HepG2 (cell line): ENCODE results near the gene SRC. TPM values are rescaled to one million over a fixed set of nuclear protein-coding genes. Genes with fewer than 3 reads are reported as not detected.

Source experiments
- ARNT ChIP-seq: fragments of 450-650 bp; IDR thresholded peaks from 2 replicates; pipeline ENCODE4 v1.6.1; 2017
- DRAP1 ChIP-seq: IDR thresholded peaks from 2 replicates; pipeline ENCODE4 v1.6.1; 2016; ENCODE audit warnings: missing genetic modification reagents, missing compliant biosample characterization
- FOXK1 ChIP-seq: sonication (generic); formaldehyde crosslinking; IDR thresholded peaks from 2 replicates; pipeline ENCODE4 v1.4.0; 2020; ENCODE audit warnings: low read depth, missing genetic modification reagents, borderline replicate concordance
- GFI1 ChIP-seq: sonication (generic); formaldehyde crosslinking; IDR thresholded peaks from 2 replicates; pipeline ENCODE4 v1.5.0; 2020; ENCODE audit warnings: missing genetic modification reagents, mild to moderate bottlenecking, borderline replicate concordance
- GLI4 ChIP-seq: sonication (generic); formaldehyde crosslinking; IDR thresholded peaks from 2 replicates; pipeline ENCODE4 v1.5.1; 2020; ENCODE audit warnings: missing genetic modification reagents, mild to moderate bottlenecking, moderate library complexity, borderline replicate concordance
- HNRNPUL1 ChIP-seq: fragments of 200-400 bp; formaldehyde crosslinking; IDR thresholded peaks from 2 replicates; pipeline ENCODE4 v1.6.1; 2017; ENCODE audit warnings: low read depth, mild to moderate bottlenecking, low read length, moderate library complexity
- KLF13 ChIP-seq: sonication (generic); formaldehyde crosslinking; IDR thresholded peaks from 2 replicates; pipeline ENCODE4 v1.4.0; 2020; ENCODE audit warnings: mild to moderate bottlenecking, missing genetic modification reagents
- MAFF ChIP-seq: IDR thresholded peaks from 2 replicates; pipeline ENCODE4 v1.6.1; 2011; ENCODE audit warnings: low read depth, low read length, improper control_type of control experiment
- MED13 ChIP-seq: sonication (generic); formaldehyde crosslinking; IDR thresholded peaks from 2 replicates; pipeline ENCODE4 v1.5.0; 2020; ENCODE audit warnings: missing genetic modification reagents
- MZF1 ChIP-seq: sonication (generic); formaldehyde crosslinking; IDR thresholded peaks from 2 replicates; pipeline ENCODE4 v1.8.1; 2023; ENCODE audit warnings: mild to moderate bottlenecking, missing genetic modification reagents, borderline replicate concordance
- NFATC3 ChIP-seq: sonication (generic); formaldehyde crosslinking; IDR thresholded peaks from 2 replicates; pipeline ENCODE4 v1.5.1; 2020; ENCODE audit warnings: mild to moderate bottlenecking, missing genetic modification reagents
- REXO4 ChIP-seq: sonication (generic); formaldehyde crosslinking; IDR thresholded peaks from 2 replicates; pipeline ENCODE4 v1.8.0; 2022; ENCODE audit warnings: missing genetic modification reagents, mild to moderate bottlenecking, borderline replicate concordance
- ZNF230 ChIP-seq: sonication (generic); formaldehyde crosslinking; IDR thresholded peaks from 2 replicates; pipeline ENCODE4 v1.4.0; 2020; ENCODE audit warnings: mild to moderate bottlenecking, missing genetic modification reagents
- ZNF3 ChIP-seq: IDR thresholded peaks from 2 replicates; pipeline ENCODE4 v1.7.0; 2017; ENCODE audit warnings: inconsistent platforms
- ZNF543 ChIP-seq: sonication (generic); formaldehyde crosslinking; IDR thresholded peaks from 2 replicates; pipeline ENCODE4 v1.4.0; 2020; ENCODE audit warnings: mild to moderate bottlenecking, missing genetic modification reagents
- ZSCAN5A ChIP-seq: sonication (generic); formaldehyde crosslinking; IDR thresholded peaks from 2 replicates; pipeline ENCODE4 v1.8.0; 2022; ENCODE audit warnings: mild to moderate bottlenecking, missing genetic modification reagents, borderline replicate concordance
- polyA plus RNA-seq, 8 experiments: library from polyadenylated mRNA; depleted of rRNA in 3 of 8; stranded (reverse) in 7 of 8; unstranded in 1 of 8; fragments of >200 nt; fragmentation: Illumina TruSeq in 4 of 8; extraction: Trizol in 4 of 8; gene quantifications; 2 replicates each; pipeline versions ENCODE4 v1.2.1 to v1.2.3, GENCODE V29; 2011 to 2016; ENCODE audit warnings: low read depth in 4 of 8, missing spikeins in 1 of 8, mixed read lengths in 1 of 8; ENCODE audit not compliant: insufficient read depth in 1 of 8
- total RNA-seq, 5 experiments: library from RNA; depleted of rRNA; stranded (reverse); fragments of >200 nt; fragmentation: Illumina TruSeq; extraction: Trizol; gene quantifications; 2 replicates each; pipeline ENCODE4 v1.2.3, GENCODE V29; 2016; ENCODE audit warnings: low read depth in 1 of 5
- TF ChIP-seq, protein P1 (sequence below), 2 experiments: sonication (generic) in 1 of 2; formaldehyde crosslinking in 1 of 2; IDR thresholded peaks; 2 replicates each; pipeline versions ENCODE4 v1.4.0 to v1.6.1; 2018 to 2020; ENCODE audit warnings: missing genetic modification reagents in 2 of 2, borderline replicate concordance in 1 of 2, low read depth in 1 of 2, mild to moderate bottlenecking in 1 of 2, missing biosample characterization in 1 of 2
- TF ChIP-seq, protein P2 (sequence below): IDR thresholded peaks from 2 replicates; pipeline ENCODE4 v1.6.1; 2016; ENCODE audit warnings: control low read depth
- TF ChIP-seq, protein P3 (sequence below): fragments of 450-650 bp; IDR thresholded peaks from 2 replicates; pipeline ENCODE4 v1.6.1; 2016
- TF ChIP-seq, protein P4 (sequence below): sonication (generic); formaldehyde crosslinking; IDR thresholded peaks from 2 replicates; pipeline ENCODE4 v1.8.1; 2023; ENCODE audit warnings: mild to moderate bottlenecking, missing genetic modification reagents
- TF ChIP-seq, protein P5 (sequence below): sonication (generic); formaldehyde crosslinking; IDR thresholded peaks from 2 replicates; pipeline ENCODE4 v1.8.0; 2022; ENCODE audit warnings: missing genetic modification reagents, mild to moderate bottlenecking, inconsistent platforms, borderline replicate concordance

The SRC gene
- total and polyA plus RNA-seq, 2 of the 13 experiments (the other 11 are each of a cell fraction or from before 2014, with no cell fraction given): 54.7 to 192 TPM

DNA sequence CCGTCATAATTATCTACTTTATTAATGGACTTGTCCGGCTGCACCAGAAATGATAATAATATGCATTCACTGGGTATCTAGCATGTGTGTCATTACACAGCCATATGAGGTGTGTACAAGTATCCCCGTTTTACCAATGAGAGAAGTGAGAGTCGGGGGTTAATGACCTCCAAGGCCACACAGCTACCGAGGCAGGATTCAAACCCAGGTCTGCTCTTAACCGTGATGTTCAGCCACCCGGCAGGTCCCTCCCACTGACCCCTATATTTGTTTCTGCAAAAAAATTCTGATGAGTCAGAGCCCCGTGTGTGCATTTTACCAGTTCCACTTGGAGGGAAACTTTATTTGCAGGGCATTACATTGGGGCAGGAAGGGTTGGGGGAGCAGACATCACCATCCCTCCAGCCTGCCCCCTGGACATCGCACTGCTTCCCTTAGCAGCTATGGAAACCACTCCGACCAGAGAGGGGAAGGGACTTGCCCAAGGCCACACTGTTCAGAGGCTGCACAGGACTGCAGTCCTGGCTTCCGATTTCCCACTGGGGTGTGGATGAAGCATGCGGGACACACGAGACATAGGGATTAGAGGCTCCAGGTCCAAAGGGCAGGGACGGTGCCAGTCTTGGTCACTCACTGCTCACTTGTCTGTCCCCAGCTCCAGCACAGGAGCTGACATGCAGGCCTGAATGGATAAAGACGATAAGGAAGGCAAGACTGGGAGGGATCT is 10.1 kb upstream of the SRC start (continued):
- no peak for TF ChIP-seq GLI4 (CRISPR knock-in tag)
- 0 out of 2 replicates have a peak, but pooled peaks have one; percentile 53 for TF ChIP-seq GFI1 (CRISPR knock-in tag)
- TF ChIP-seq MED13 (CRISPR knock-in tag): no peak
- TF ChIP-seq FOXK1 (CRISPR knock-in tag): no peak
- TF ChIP-seq, protein P1, sequence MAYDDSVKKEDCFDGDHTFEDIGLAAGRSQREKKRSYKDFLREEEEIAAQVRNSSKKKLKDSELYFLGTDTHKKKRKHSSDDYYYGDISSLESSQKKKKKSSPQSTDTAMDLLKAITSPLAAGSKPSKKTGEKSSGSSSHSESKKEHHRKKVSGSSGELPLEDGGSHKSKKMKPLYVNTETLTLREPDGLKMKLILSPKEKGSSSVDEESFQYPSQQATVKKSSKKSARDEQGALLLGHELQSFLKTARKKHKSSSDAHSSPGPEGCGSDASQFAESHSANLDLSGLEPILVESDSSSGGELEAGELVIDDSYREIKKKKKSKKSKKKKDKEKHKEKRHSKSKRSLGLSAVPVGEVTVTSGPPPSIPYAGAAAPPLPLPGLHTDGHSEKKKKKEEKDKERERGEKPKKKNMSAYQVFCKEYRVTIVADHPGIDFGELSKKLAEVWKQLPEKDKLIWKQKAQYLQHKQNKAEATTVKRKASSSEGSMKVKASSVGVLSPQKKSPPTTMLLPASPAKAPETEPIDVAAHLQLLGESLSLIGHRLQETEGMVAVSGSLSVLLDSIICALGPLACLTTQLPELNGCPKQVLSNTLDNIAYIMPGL (CRISPR knock-in tag; IDR thresholded peaks at IDR 0.05; ENCODE audit: borderline replicate concordance in 1 of 2, low read depth in 1 of 2): no peak
- TF ChIP-seq MZF1 (CRISPR knock-in tag): 0 out of 2 replicates have a peak, but pooled peaks have one; percentile 83
- TF ChIP-seq ARNT: no peak
- TF ChIP-seq KLF13 (CRISPR knock-in tag): 0 out of 2 replicates have a peak, but pooled peaks have one; percentile 77
- 0 out of 2 replicates have a peak, but pooled peaks have one; percentile 14 for TF ChIP-seq MAFF
- no peak for TF ChIP-seq ZNF230 (CRISPR knock-in tag)
- TF ChIP-seq HNRNPUL1: no peak
- TF ChIP-seq, protein P2, sequence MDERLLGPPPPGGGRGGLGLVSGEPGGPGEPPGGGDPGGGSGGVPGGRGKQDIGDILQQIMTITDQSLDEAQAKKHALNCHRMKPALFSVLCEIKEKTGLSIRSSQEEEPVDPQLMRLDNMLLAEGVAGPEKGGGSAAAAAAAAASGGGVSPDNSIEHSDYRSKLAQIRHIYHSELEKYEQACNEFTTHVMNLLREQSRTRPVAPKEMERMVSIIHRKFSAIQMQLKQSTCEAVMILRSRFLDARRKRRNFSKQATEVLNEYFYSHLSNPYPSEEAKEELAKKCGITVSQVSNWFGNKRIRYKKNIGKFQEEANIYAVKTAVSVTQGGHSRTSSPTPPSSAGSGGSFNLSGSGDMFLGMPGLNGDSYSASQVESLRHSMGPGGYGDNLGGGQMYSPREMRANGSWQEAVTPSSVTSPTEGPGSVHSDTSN (CRISPR knock-in tag): no peak
- no peak for TF ChIP-seq REXO4 (CRISPR knock-in tag)
- TF ChIP-seq, protein P3, sequence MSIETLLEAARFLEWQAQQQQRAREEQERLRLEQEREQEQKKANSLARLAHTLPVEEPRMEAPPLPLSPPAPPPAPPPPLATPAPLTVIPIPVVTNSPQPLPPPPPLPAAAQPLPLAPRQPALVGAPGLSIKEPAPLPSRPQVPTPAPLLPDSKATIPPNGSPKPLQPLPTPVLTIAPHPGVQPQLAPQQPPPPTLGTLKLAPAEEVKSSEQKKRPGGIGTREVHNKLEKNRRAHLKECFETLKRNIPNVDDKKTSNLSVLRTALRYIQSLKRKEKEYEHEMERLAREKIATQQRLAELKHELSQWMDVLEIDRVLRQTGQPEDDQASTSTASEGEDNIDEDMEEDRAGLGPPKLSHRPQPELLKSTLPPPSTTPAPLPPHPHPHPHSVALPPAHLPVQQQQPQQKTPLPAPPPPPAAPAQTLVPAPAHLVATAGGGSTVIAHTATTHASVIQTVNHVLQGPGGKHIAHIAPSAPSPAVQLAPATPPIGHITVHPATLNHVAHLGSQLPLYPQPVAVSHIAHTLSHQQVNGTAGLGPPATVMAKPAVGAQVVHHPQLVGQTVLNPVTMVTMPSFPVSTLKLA: no peak
- TF ChIP-seq, protein P4, sequence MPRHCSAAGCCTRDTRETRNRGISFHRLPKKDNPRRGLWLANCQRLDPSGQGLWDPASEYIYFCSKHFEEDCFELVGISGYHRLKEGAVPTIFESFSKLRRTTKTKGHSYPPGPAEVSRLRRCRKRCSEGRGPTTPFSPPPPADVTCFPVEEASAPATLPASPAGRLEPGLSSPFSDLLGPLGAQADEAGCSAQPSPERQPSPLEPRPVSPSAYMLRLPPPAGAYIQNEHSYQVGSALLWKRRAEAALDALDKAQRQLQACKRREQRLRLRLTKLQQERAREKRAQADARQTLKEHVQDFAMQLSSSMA (CRISPR knock-in tag): no peak
- no peak for TF ChIP-seq ZSCAN5A (CRISPR knock-in tag)
- TF ChIP-seq ZNF543 (CRISPR knock-in tag): no peak
- TF ChIP-seq, protein P5, sequence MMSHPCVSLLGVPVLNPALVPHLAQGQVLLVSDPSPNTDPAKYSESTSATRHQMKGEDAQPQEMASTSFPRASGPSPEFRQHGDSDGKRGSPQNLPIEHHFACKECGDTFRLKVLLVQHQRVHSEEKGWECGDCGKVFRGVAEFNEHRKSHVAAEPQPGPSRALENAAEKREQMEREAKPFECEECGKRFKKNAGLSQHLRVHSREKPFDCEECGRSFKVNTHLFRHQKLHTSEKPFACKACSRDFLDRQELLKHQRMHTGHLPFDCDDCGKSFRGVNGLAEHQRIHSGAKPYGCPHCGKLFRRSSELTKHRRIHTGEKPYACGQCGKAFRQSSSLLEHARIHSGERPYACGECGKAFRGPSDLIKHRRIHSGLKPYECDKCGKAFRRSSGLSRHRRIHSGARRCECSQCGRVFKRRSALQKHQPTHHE (CRISPR knock-in tag): no peak
- no peak for TF ChIP-seq NFATC3 (CRISPR knock-in tag)
- no peak for TF ChIP-seq ZNF3 (CRISPR knock-in tag)
- TF ChIP-seq DRAP1: no peak
